Islet of Langerhans (tissue), 1 donor: ENCODE data around the gene HPCAL1.
"Not testable (repeated sequence)": the region's sequence is repeated elsewhere in the genome, so short reads cannot be mapped to it uniquely, and the experiment has no call there.

Source experiments
- FAIRE-seq: peaks from one replicate; lab custom pipeline; 2011; peaks lifted over from hg19 to GRCh38; lab: Jason Lieb, UNC

Gene HPCAL1

GRCh38 chr2:10427618-10427949 lies 124.9 kb downstream of the HPCAL1 start:
- no peak for FAIRE-seq

- FAIRE-seq = no peak
Measured at GRCh38 chr2:10428355-10428754, 125.7 kb downstream of the HPCAL1 start.

DNA sequence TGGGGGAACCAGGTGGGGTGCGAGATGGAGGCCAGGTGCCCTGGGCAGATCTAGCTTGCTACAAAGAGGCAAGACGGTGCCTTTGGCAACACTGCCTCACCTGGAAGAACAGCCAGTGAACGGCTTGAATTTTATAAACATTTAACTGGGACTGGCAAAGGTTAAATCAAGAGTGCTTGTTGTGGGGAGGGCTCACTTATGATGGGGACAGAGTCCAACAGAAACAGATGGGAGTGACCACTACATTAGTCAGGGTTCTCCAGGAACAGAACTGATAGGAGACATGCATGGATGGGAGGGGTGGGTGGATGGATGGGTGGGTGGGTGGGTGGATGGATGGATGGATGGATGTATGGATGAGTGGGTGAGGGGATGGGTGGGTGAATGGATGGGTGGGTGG lies 126.2 kb downstream of the HPCAL1 start:
- no peak for FAIRE-seq

- no peak for FAIRE-seq
Measured at GRCh38 chr2:10430886-10431622, 128.3 kb downstream of the HPCAL1 start.

DNA sequence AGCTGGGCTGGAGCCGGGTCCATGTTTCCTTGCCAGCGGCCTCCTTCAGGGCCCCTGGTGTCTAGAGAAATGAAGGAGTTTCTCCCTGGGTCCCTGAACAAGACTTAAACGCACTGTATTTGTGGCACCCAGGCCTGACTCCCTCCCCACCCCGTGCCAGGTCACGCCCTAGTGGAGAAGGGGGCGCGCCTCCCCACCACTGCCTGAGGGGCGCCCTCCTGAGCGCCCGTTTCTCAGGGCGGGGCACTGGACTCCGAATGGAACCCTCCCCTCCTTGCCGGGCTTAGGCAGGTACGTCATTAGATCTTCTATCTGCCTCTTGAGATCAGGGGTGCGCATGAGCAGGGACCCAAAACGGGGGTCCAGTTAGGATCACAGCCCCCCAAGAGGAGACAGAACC lies 129.1 kb downstream of the HPCAL1 start:
- no peak for FAIRE-seq

GRCh38 chr2:10432311-10433181 lies 129.8 kb downstream of the HPCAL1 start:
- no peak for FAIRE-seq

DNA sequence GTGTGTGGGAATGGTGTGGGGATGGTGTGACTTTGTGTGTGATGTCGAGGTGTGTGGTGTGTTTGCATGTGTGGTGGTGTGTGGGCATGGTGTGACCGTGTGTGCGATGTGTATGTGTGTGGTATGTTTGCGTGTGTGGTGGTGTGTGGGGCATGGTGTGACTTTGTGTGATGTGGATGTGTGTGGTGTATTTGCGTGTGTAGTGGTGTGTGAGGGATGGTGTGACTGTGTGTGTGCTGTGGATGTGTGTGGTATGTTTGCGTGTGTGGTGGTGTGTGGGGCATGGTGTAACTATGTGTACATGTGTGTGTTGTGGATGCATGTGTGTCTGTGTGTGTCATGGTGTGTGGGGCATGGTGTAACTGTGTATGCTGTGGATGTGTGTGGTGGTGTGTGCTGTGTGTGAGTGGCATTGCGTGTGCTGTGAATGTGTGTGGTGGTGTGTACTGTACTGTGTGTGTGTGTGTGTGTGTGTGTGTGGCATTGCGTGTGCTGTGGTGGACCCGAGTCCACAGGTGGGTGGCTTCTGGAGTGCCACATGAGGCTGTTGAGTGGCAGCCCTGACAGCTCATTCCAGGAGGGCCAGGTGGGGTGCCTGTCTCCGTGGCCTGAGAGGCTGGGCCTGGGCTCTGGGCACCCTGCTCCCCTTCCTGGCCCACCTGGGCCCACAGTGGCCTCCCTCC lies 130.7 kb downstream of the HPCAL1 start:
- FAIRE-seq = no peak

- no peak for FAIRE-seq
Measured at GRCh38 chr2:10433947-10434885, 131.5 kb downstream of the HPCAL1 start.

GRCh38 chr2:10434886-10435819 lies 132.4 kb downstream of the HPCAL1 start:
- no peak for FAIRE-seq

DNA sequence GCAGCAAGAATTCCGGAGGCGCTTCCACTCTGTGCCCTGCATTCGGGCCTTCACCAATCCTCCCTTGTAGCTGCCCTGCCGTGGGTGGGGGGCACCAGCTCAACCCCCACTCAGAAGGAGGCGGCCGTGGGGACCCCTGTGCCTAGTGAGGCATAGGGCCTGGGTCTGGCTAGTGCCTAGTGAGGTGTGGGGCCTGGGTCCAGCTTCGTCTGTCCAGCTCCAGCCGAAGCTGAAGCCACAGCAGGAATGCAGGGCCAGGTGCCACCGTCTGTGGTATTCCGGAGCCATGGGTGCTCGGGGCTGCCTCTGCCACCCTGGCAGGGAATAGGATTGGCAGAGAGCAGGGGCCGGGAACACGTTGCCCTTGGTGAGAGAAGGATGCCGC lies 133.1 kb downstream of the HPCAL1 start:
- FAIRE-seq = no peak

DNA sequence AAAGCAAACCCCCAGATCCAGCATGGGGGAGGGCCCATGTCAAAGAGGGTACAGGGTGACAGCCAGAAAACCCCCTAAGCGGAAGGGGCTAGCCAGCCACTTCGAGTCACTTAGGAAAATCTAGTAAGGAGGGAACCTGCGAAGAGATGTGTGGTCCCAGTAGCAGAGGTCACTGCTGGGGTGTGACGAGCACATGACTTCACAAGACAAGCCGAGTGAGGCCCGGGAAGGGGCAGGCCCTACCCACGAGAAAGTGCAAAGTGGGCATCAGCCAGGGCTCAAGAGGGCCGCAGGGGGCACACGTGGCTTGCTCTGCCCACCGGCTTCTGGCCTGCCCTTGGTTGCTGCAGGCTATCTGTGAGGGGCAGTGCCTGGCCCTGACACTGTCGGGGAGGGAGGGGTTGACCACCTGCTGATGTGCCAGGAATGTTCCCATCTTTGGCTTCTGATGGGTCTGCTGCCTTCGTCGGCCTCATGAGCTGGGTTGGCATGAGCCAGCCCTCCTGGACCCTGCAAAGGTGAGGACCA lies 133.9 kb downstream of the HPCAL1 start:
- FAIRE-seq = no peak

DNA sequence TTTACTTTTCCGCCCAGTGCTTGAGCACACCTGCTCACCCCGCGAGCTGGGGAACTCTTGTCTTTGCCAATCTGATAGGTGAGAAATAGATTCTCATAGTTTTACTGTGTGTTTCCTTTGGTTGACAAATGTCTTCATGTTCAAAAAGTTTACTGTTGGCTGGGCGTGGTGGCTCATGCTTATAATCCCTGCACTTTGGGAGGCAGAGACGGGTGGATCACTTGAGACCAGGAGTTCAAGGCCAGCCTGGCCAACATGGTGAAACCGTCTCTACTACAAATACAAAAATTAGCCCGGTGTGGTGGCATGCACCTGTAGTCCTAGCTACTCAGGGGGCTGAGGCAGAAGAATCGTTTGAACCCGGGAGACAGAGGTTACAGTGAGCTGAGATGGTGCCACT lies 135.1 kb downstream of the HPCAL1 start:
- no peak for FAIRE-seq

- FAIRE-seq = no peak
Measured at GRCh38 chr2:10438688-10439087, 136.0 kb downstream of the HPCAL1 start.

GRCh38 chr2:10439185-10439879 lies 136.6 kb downstream of the HPCAL1 start:
- FAIRE-seq = no peak

DNA sequence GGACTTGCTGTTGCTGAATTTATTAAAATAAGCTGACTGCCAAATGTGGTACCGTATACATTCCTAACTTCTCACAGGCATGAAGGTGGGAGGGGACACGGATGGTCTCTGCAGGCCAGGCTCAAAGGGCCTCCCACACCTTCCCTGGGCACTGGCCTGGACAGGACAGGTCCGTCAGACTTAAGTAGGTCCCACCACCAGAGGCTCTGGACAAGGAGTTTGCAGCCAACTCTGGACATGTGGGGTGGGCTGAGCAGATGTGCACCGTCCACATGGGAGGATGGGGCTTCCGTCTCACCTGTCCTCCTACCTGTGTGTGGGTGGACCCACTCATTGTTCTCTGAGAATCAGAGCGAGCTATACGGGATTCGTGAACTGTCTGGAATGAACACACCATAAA lies 137.3 kb downstream of the HPCAL1 start:
- FAIRE-seq = no peak

GRCh38 chr2:10440736-10441135 lies 138.0 kb downstream of the HPCAL1 start:
- FAIRE-seq = no peak

GRCh38 chr2:10441948-10442347 lies 139.2 kb downstream of the HPCAL1 start:
- no peak for FAIRE-seq

- not testable (repeated sequence) for FAIRE-seq
Measured at GRCh38 chr2:10442469-10443126, 139.9 kb downstream of the HPCAL1 start.

GRCh38 chr2:10444463-10444862 lies 141.8 kb downstream of the HPCAL1 start:
- FAIRE-seq = no peak
